ENCODE results near the gene THRB. TPM values are rescaled to one million over a fixed set of nuclear protein-coding genes. Genes with fewer than 3 reads are reported as not detected.
A peak's percentile ranks its signal among the peaks of the same experiment; 100 is the strongest.

THRB gene
- total RNA-seq, 1 donor from 2014 or later, result 24.1 TPM

DNA sequence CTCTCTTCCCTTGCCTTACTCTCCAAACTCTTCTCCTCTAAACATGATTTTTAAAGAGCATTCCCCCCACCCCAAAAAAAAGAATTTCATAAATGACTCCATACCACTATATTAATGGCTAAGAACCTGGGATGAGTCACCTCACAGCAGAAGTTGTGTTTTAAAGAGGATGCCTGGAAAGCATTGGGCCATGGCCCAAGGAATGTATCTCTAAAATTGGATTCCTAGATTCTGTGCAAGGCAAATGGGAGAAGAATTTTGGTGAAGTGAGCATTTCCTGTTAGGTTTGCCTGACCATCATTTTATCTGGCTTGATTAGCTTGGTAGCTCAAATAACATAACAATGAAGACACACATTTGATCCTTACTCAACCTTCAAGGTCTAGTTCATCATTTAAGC, 298.1 kb downstream of the THRB start:
- intact Hi-C loops (cut with DNase I), result no loop called here
- DNase-seq, result no peak
- ATAC-seq (ENCODE audit: poor library complexity), result no peak

DNA sequence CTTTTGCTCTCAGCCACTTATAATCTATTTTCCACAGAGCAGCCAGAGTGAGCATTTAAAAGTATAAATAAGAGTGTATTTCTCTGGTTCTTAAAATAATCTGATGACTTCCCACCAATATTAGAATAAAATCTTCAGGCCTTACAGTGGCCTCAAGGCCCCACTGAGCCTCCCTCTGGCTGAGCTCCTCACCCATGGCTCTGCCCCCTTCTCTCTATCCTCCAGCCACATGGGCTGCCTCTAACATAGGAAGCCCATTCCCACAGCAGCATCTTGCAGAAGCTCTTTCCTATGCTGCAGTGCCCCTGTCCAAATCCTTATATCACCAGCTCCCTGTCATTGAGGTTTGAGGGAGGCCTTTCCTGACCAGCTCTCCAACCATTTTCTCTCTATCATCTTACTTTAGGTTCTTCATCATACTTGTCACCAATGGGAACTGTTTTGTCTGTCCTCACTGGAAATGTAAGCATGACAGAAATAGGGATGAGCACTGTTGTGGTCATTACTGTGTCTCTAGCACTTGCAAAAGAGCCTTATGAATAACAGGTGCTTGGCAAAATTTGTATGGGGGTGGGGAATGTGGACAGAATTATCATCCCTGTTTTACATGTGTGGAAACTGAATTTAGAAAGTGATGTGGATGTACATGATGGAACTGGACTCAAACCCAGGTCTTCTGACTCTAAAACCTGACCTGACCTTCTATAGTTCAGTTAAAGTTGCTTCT, 299.0 kb downstream of the THRB start:
- intact Hi-C loops (cut with DNase I), result no loop called here
- DNase-seq, result no peak
- ATAC-seq (ENCODE audit: poor library complexity), result no peak

DNA sequence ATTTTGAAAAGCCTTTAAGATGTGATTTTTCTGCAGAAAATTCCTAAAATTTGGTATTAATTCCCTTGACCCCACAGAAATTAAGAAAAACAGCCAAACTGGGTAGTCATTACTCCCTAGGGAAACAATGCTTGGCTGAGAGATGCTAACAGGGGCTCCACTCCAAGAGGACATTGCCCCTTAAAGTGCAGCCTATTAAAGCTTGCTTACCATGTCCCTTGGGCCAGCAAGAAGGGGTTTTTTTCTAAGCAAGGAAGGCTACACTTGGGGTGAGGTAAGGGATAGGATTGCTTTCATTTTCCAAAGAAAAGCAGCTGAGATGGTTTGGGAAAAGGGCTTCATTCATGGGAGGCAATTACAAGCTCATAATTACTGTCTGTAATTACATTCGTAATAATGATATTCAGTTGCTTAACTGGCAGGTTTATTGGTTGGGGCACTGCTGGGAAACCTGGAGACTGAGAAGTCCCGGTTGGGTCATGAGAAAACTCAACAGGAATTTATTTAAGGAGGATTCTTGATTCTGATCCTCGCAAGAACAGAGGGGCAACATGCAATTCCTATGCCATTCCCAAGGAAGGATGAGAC, 302.1 kb downstream of the THRB start:
- intact Hi-C loops (cut with DNase I), result no loop called here
- DNase-seq, result no peak
- ATAC-seq (ENCODE audit: poor library complexity), result no peak

DNA sequence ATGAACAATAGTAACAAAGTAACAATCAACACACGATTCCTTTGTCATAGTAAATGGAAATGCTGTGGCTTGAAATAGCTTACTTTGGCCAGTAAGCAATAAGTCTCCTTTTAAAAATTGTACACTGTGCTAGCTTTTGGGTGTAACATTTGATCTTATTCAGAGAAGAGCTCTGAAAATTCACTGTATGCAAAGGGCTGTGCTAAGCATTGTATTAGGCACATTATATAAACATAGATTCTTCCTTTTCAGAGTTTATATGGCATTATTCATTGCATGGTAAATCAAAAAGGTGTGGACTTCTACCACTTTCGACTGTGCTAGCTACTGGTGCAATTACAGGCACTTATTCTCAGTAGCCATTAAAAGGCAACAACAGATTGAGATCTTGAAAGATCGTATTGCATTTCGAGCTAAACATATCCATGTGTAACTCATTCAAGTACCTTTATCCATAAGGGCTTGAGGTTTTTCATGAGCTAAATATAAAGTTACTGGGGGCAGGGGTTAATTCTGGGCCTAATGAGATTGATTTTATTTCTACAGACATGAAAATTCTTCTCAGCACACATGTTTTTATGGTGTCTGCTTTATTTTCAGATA, 302.7 kb downstream of the THRB start:
- DNase-seq (no peak), ATAC-seq (ENCODE audit: poor library complexity) (no peak)
- intact Hi-C loops (cut with DNase I), result no loop called here

DNA sequence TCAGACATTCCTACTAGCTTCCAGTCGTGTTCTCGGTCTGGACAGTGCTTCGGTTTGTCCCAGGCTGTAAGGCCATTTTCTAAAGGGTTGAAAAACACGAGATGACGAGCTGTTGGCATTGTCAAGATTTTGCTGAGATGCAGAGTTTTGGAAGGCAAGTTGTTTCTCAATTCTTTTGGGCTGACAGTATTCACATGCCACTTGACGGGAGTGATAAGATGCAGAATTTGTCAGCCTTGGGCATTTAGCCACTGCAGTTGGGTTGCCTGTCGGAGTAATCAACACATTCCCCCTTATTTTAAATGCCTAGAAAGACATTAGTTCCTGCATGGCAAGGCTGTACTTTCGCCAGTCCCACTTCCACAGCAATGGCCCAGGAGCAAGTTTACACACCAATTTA, 304.4 kb downstream of the THRB start:
- intact Hi-C loops (cut with DNase I), result no loop called here
- no peak for ATAC-seq (ENCODE audit: poor library complexity)
- DNase-seq, result no peak

DNA sequence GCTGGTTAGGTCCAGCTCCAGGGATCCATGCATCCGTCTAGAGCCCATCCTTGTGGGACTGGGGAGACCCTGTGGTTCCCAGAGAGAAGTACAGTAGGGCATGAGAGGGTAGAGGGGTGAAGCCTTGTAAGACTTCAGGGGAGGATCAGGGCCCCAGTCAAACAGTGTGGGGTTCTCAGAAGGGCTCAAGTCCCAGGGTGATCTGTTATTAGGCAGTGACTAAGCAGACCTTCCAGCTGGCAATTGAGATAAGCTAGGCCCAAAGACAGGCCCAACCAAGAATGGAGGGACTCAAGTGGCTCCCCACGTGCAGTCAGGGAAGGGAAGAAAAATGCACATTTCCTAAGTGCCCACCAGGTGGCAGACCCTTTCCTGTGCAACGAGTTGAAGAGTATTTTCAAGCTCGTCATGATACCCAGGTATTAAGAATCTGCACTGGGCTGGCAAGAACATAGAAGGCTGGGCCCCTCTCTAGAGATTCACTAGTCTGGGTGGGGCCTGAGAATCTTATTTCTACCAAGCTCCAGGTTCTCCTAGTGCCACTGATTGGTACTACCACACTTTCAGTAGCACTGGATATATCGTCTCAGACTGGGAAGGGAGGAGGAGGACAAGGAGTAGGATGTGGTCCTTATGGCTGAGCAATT, 308.8 kb downstream of the THRB start:
- DNase-seq, result no peak
- intact Hi-C loops (cut with DNase I), result no loop called here
- ATAC-seq (ENCODE audit: poor library complexity), result peak; percentile 67

DNA sequence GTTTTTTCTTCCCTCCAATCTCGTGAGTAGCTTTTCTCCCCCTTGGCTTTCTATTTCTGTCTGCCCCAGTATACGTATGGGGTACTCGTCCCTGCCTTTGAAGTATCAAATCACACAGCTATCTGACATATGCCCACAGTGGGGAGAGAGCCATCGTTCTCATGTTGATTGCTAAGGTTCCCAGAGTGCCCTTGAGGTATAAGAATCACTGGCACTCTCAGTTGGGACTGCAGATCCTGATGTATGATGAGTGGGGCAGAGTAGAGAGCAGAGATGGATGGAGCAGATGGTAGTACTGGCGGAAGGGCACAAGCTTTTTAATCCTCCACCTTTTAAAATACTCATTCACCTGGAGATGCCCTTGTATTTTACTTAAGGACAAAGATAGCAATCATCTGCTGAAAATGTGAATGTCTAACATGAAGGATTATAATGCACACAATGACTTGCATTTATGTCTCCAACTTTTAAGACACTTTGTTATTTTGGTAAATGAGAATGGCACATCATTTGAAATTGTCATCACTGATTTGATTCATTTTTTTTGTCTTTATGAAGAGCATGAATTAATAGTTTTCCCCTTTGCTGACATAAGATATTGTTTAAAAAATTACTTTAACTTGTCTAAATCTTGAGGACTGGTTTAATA, 310.0 kb downstream of the THRB start:
- intact Hi-C loops (cut with DNase I), result no loop called here
- ATAC-seq (ENCODE audit: poor library complexity), result no peak

DNA sequence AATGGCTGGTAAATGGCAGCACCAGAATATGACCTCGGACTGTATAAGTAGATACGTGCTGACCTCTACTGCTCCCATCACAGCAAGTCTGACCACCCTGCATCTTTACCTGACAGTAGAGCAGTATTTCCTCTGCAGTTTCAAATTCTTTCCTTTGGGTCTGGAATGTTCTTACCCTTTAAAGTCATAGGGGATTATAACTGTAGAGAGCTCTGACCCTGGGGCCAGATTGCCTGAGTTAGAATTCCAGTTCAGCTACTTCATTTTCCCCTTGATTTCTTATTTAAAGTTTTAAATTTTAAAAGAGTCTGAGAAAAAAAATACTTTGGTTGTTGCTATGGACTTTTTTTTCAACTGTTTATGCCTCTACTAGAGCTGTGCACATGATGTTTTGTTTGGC, 311.9 kb downstream of the THRB start:
- DNase-seq (no peak), ATAC-seq (ENCODE audit: poor library complexity) (no peak)
- intact Hi-C loops (cut with DNase I), result no loop called here

More for the DNA sequence above, 310.0 kb downstream of the THRB start:
- DNase-seq, result no peak

DNA sequence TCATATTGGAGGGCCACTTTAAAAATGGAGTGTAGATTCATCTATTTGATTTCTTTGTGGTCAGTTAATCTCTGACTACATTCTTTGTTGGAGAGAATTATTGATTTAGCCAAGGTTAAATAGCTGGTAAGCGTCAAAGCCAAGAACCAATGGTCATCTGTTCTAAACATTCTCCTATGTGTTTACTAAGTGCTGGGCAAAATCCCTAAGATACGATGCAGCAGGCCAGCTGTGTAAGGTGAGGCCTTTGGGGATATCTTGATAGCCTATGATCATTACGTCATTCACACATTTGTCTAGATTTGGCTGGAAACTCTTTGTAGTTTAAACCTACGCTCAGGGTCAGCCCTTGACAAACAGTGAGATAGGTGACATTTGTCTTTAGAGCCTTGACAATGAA, 313.4 kb downstream of the THRB start:
- intact Hi-C loops (cut with DNase I), result no loop called here
- ATAC-seq (ENCODE audit: poor library complexity) (no peak), DNase-seq (no peak)

DNA sequence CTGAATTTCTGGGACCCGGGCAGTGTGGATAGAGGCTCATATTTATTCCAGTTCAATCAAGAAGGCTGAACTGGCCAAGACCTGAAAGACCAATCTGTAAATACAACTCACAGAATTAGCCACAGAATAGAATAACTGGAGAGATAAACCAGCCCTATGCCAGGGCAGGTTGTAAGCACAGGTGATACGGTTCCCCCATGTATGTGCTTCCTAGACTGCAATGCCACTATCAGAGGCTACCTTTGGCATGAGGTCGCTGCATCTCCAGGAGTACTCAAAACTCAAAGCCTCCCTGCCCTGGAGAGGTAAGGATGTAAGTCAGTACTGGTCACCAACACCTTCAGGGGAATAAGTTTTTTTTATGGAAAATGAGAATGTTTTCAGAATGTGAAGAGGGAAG, 314.0 kb downstream of the THRB start:
- ATAC-seq (ENCODE audit: poor library complexity) (no peak), DNase-seq (no peak)
- intact Hi-C loops (cut with DNase I), result no loop called here

DNA sequence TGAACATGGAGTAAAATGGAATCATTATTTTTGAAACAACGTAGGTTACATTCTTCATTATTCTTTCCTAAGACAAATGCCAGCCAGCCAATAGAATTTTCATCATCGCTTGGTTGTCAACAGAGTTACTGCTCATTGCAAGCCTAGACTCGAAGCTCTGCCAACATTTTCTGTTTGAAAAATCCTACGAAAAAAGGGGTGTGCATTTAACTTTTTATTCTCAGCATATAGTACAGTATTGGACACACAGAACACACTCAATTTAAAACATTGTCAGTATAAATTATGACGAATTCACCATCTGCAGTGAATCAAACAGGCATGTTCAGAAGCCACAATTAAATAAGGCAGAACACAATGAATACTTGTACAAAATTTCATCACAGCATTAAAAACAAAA, 317.4 kb downstream of the THRB start:
- no peak for ATAC-seq (ENCODE audit: poor library complexity)
- no peak for DNase-seq
- intact Hi-C loops (cut with DNase I), result no loop called here

DNA sequence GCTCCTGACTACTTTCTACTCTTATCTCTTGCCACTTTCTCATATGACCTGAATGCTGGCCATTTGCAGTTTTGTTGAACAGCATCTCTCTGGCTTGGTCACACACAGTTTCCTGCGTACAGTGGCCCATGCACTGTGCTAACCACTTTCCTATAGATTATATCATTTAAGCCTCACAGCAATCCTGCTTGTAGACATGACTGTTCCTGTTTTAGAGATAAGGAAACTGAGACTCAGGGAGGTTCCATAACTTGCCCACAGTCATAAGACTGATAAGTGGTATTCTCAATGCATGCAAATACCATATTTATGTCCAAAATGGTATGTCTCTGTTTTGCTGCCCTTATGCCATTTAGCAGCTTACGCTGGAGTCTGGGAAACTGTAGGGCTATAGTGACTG, 320.0 kb downstream of the THRB start:
- intact Hi-C loops (cut with DNase I), result no loop called here
- DNase-seq (no peak), ATAC-seq (ENCODE audit: poor library complexity) (no peak)

DNA sequence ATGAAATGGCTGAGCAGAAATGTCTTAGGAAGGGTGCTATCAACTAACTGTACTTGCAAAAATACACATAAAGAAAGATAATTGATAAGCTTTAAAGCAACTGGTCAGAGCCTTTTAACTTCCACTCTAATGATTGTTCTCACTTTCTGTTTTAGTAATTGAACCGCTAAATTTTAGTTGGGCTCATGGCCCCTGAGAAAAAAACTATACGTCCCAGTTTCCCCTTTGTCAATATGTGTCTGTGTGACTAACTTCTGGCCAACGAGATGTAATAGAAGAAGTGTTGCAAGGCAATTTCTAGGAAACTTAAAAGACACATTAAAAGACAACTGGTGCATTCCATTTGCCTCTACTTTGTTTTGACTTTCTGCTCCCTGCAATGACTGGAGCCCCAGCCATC, 325.7 kb downstream of the THRB start:
- intact Hi-C loops (cut with DNase I), result no loop called here
- DNase-seq (no peak), ATAC-seq (ENCODE audit: poor library complexity) (no peak)

DNA sequence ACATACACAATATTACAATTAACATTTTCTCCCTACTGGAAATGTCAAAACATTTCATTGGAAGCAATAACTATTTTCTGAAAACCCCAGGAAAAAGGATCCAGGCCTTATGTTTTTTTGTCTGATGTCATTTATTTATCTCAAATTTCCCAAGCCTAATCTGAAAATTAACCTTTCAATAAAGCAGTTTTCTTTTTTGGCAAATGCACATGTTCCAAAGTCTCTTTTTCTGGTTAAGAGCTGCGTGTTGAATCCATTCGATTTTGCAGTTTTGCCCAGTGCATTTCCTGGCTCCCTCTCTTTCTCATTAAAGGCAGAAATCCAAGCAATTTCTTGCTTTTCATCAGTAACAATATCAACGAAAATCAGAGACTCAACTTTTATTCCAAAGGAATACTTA, 327.2 kb downstream of the THRB start:
- ATAC-seq (ENCODE audit: poor library complexity) (no peak), DNase-seq (no peak)
- intact Hi-C loops (cut with DNase I), result no loop called here

DNA sequence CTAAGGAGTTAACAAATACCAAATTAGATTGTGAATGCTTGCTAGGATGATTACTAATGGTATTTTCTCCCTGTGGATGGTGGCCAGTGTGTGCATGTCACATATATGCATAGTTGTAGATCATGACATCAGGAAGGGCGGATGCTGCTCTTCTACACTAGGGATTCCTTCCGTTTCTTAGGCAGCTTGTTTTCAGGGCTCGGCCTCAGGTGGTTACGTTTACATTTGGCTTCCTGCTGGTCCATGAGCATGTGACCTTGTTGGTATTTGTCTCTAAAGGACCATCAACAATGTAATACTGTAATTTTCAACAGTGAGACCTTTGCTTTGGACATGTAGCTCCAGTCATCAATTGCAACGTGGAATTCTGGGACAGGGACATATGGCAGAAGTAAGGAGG, 328.1 kb downstream of the THRB start:
- intact Hi-C loops (cut with DNase I), result no loop called here
- ATAC-seq (ENCODE audit: poor library complexity) (no peak), DNase-seq (no peak)

DNA sequence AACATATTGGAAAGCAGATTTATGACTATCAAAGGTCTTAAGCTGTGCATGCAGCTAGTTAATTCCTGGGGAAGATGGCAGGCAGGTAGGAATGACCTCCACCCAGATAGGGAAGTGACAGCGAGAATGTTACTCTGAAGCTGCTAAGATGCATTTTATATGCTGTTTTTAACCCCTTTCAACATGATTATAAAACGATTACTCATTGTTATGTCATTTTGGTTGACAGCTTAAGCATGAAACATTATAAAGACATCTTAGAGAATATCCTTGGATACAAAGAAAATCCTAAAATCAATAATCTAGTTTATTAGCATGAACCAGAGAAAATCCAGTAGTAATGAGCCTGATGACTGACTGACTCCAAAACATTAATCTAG, 329.1 kb downstream of the THRB start:
- no peak for ATAC-seq (ENCODE audit: poor library complexity)
- no peak for DNase-seq
- intact Hi-C loops (cut with DNase I), result no loop called here

DNA sequence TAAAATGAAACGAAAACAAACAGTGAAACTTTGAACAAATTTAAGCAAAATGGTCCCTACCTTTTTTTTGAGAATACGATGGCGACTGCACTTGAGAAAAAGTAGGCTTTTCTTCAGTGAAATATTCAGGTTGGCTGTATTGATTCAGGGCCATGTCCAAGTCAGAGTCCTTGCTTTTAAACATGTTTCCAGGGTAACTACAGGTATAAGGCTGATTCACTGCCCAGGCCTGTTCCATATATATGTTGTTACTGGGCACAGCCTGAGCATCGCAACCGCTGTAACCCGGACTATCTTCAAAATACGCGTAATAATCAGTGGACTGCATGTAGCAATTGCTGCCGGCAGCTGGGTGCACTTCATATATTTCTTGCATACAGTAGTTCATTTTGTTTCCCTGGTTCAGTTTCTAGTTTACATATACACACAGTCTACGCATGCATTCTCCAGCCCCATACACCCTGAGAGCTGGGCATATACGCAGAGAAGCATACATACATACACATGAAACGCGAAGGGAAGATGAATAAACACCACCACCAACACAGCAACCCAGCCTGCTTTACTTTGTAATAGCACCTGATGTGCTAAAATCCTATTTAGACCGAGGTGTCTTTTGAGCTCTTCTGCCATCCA, 329.6 kb downstream of the THRB start:
- DNase-seq, result no peak
- intact Hi-C loops (cut with DNase I), result no loop called here
- no peak for ATAC-seq (ENCODE audit: poor library complexity)

DNA sequence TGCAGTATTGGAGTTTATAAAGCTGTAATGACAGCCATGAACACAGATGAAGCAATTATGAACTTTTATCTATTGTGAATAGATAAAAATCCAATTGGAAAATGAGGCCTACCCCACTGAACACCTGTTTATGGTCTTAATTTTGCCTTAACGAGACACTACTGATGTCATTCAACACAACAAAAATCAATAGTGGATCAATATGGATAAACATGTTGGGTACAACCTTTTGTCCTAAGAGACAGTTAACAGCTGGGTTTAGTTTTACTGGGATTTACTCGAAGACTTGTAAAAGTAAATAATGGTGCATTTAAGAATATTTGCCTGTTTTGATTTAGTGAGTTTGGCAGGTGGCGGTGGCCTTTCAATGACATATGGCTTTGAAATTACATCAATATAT, 331.7 kb downstream of the THRB start:
- ATAC-seq (ENCODE audit: poor library complexity), result no peak
- DNase-seq, result no peak
- intact Hi-C loops (cut with DNase I), result no loop called here

DNA sequence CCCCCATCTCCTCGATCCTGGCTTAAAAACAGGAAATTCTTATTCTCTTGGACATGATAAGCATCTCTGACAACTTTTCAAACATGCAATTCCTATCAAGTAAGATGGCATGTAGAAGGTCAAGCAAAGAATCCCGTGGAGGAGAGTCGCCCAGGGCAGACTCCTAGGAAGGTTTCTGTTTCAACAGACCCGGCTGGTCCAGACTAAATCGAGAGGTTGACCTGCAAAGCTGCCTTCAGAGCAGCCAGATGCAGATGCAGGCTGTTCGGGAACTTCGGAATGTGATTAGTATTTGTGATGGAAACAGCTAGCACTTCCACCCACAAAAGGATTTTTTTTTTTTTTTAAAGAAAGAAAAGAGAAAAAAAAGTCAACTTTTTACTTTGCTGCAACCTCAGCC, 332.8 kb downstream of the THRB start:
- intact Hi-C loops (cut with DNase I), result no loop called here
- ATAC-seq (ENCODE audit: poor library complexity) (no peak), DNase-seq (no peak)

All from Right ventricle myocardium superior (tissue), 1 donor.